ENCODE measurements around the gene NFATC2. TPM values are rescaled to one million over a fixed set of nuclear protein-coding genes. Genes with fewer than 3 reads are reported as not detected.

The NFATC2 gene
- total RNA-seq, 1 experiment from 2014 or later, result 6.3 TPM

DNA sequence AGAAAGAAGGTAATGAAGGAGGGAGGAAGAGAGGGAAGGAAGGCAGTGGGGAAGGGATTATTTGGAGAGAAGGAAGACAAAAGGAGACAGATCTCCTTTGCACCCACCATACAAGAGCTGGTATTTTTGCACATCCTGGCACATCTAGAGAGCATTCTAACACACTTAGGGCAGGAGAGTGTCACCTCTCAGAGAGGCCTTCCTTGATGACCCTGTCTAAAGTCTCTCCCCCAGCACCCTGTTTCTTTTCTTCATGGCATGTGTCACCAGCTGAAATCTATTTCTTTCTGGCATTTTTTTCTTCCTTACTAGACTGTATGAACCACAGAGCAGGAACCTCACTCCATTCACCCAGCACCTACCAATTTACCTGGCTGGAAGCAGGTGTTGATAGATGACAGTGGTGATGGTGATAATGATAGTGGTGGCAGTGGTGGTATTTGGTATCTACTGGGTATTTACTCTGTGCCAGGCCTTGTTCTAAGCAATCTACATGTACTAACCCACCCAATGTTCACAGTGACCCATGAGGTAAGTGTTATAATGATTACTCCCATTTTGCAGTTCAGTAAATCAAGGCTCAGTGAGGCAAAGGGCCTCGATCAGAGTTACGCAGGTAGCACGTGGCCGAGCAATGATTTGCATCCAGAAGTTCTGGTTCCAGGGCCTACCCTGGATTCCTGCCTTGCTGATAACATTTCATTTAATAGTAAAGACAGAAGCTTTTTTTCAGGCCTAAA lies 131.8 kb downstream of the NFATC2 start:
- no peak for DNase-seq
- Histone ChIP-seq H3K27me3 (ENCODE audit: insufficient read depth, low read depth) (no peaks in the 10 kb centered on the region), H3F3A (ENCODE audit: insufficient read depth, low read depth) (peaks cover 4% of the 10 kb centered on the region; the same call in 1 of the 2 replicates), H3K36me3 (ENCODE audit: low read depth) (no peaks in the 10 kb centered on the region), H3K4me1 (replicated peaks; ENCODE audit: insufficient read depth) (no peaks in the 10 kb centered on the region), H3K4me2 (no peak overlapping the region), H2AFZ (no peak overlapping the region), H3K9me3 (ENCODE audit: insufficient read depth, low read depth) (no peaks in the 10 kb centered on the region), H3K4me3 (no peak overlapping the region), H3K27ac (no peak overlapping the region), H3K79me2 (ENCODE audit: low read depth) (no peaks in the 10 kb centered on the region), H4K20me1 (ENCODE audit: insufficient read depth) (no peaks in the 10 kb centered on the region), H3K9me2 (ENCODE audit: insufficient read depth) (no peaks in the 10 kb centered on the region)
- BruUV-seq (replicated peaks), result no TSS peak
- POLR2A ChIA-PET (ENCODE audit: unreplicated experiment), result no interaction called here
- intact Hi-C loops (cut with micrococcal nuclease; ENCODE audit: unreplicated experiment), result no loop called here
- CTCF ChIA-PET, result no interaction called here
- no peak for TF ChIP-seq EZH2 (IDR thresholded peaks at IDR 0.05; ENCODE audit: low read depth)
- TF ChIP-seq, protein P1, sequence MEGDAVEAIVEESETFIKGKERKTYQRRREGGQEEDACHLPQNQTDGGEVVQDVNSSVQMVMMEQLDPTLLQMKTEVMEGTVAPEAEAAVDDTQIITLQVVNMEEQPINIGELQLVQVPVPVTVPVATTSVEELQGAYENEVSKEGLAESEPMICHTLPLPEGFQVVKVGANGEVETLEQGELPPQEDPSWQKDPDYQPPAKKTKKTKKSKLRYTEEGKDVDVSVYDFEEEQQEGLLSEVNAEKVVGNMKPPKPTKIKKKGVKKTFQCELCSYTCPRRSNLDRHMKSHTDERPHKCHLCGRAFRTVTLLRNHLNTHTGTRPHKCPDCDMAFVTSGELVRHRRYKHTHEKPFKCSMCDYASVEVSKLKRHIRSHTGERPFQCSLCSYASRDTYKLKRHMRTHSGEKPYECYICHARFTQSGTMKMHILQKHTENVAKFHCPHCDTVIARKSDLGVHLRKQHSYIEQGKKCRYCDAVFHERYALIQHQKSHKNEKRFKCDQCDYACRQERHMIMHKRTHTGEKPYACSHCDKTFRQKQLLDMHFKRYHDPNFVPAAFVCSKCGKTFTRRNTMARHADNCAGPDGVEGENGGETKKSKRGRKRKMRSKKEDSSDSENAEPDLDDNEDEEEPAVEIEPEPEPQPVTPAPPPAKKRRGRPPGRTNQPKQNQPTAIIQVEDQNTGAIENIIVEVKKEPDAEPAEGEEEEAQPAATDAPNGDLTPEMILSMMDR (conservative IDR thresholded peaks at IDR 0.05), result no peak

GRCh38 chr20:51409192-51409880 lies 133.2 kb downstream of the NFATC2 start:
- ChIA-PET POLR2A (ENCODE audit: unreplicated experiment) (no interaction called here), CTCF (no interaction called here)
- Histone ChIP-seq H3K9me3 (ENCODE audit: insufficient read depth, low read depth) (no peaks in the 10 kb centered on the region), H4K20me1 (ENCODE audit: insufficient read depth) (no peaks in the 10 kb centered on the region), H3K27me3 (ENCODE audit: insufficient read depth, low read depth) (no peaks in the 10 kb centered on the region), H3K4me2 (no peak overlapping the region), H3K79me2 (ENCODE audit: low read depth) (no peaks in the 10 kb centered on the region), H3K9me2 (ENCODE audit: insufficient read depth) (no peaks in the 10 kb centered on the region), H3K4me3 (no peak overlapping the region), H3F3A (ENCODE audit: insufficient read depth, low read depth) (peaks cover 4% of the 10 kb centered on the region; the same call in 1 of the 2 replicates), H2AFZ (no peak overlapping the region), H3K27ac (no peak overlapping the region), H3K36me3 (ENCODE audit: low read depth) (no peaks in the 10 kb centered on the region), H3K4me1 (replicated peaks; ENCODE audit: insufficient read depth) (no peaks in the 10 kb centered on the region)
- no TSS peak for BruUV-seq (replicated peaks)
- no peak for DNase-seq
- TF ChIP-seq, protein P1 (conservative IDR thresholded peaks at IDR 0.05), result no peak
- no peak for TF ChIP-seq EZH2 (IDR thresholded peaks at IDR 0.05; ENCODE audit: low read depth)
- intact Hi-C loops (cut with micrococcal nuclease; ENCODE audit: unreplicated experiment), result no loop called here

DNA sequence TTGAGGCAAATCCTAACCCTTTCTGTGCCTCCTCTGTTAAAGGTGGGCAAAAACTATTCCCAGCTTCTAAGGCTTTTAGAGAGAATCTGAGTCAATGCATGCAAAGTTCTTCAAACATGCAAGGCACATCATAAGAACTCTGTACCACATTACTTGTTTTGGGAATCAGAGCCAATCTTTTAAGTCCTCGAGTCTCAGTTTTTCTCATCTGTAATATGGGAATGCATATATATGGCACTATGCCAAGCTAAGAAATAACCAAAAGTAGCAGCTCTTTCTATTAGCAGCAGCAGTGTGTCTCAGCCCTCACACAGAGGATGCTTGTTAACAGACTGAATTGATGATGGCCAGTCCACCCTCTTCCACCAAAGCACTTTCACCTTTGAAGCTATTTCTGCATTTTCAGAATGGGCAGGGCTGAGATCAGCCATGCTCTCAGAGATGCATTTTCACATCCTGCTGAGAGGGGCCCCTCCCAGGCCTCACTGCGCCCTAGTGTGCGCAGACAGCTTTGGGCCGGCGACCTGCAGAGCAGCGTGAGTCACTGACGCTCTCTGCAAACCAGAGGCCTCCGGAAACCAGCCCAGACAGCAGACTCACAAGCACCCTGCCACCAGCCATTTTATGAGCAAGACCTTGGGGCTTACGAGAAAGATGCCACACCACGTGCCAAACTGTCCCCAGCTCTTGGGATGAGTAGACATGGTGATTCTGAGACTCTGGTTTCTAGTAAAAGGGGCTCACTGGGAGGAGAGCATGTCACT lies 138.0 kb downstream of the NFATC2 start:
- intact Hi-C loops (cut with micrococcal nuclease; ENCODE audit: unreplicated experiment), result no loop called here
- H3K79me2 ChIP-seq (ENCODE audit: low read depth), result no peaks in the 10 kb centered on the region
- no peaks in the 10 kb centered on the region for H3K27me3 ChIP-seq (ENCODE audit: insufficient read depth, low read depth)
- H3F3A ChIP-seq (ENCODE audit: insufficient read depth, low read depth), result peaks cover 17% of the 10 kb centered on the region
- H3K4me1 ChIP-seq (replicated peaks; ENCODE audit: insufficient read depth), result peaks cover 10% of the 10 kb centered on the region; the same call in 1 of the 2 replicates
- no peaks in the 10 kb centered on the region for H3K9me3 ChIP-seq (ENCODE audit: insufficient read depth, low read depth)
- H3K4me3 ChIP-seq, result no peak overlapping the region
- TF ChIP-seq, protein P1 (conservative IDR thresholded peaks at IDR 0.05), result no peak
- no peak for TF ChIP-seq EZH2 (IDR thresholded peaks at IDR 0.05; ENCODE audit: low read depth)
- H3K9me2 ChIP-seq (ENCODE audit: insufficient read depth), result no peaks in the 10 kb centered on the region
- H3K4me2 ChIP-seq, result no peak overlapping the region
- no TSS peak for BruUV-seq (replicated peaks)
- no peaks in the 10 kb centered on the region for H3K36me3 ChIP-seq (ENCODE audit: low read depth)
- POLR2A ChIA-PET (ENCODE audit: unreplicated experiment), result no interaction called here
- H4K20me1 ChIP-seq (ENCODE audit: insufficient read depth), result no peaks in the 10 kb centered on the region
- no peak for DNase-seq
- CTCF ChIA-PET, result no interaction called here
- no peak overlapping the region for H2AFZ ChIP-seq
- no peak overlapping the region for H3K27ac ChIP-seq

Data from PC-9 (cell line).